Right lobe of liver (tissue), 6 donors: ENCODE data around the gene PODXL2. TPM values are rescaled to one million over a fixed set of nuclear protein-coding genes. Genes with fewer than 3 reads are reported as not detected.
A peak's percentile ranks its signal among the peaks of the same experiment; 100 is the strongest.

Experiments
- ATAC-seq, 4 donors: fragments of 200-7000 bp; cut with Tn5 transposase; one replicate each; pipeline ENCODE4 v1.9.1; 2020; ENCODE audit warnings: mild to moderate bottlenecking in 4 of 4, moderate library complexity in 4 of 4
- DNase-seq, 3 donors: peaks; one replicate each; pipeline ENCODE4 v3.0.0-alpha.2; 2020
- H3K27ac ChIP-seq, 3 donors: fragments of 200-600 bp; one replicate each; pipeline ENCODE4 v1.8.0; 2022
- H3K27me3 ChIP-seq, 2 donors: fragments of 200-600 bp; one replicate each; pipeline ENCODE4 v1.8.0; 2022
- H3K36me3 ChIP-seq, 4 donors: fragments of 200-600 bp; sonication (generic) in 1 of 4; one replicate each; pipeline versions ENCODE4 v1.5.1 to v1.8.0; 2017 to 2022; ENCODE audit warnings: control low read depth in 1 of 4
- H3K4me1 ChIP-seq, 4 donors: fragments of 200-600 bp; sonication (generic) in 1 of 4; one replicate each; pipeline versions ENCODE4 v1.5.1 to v1.8.0; 2017 to 2022; ENCODE audit warnings: control low read depth in 1 of 4
- H3K4me3 ChIP-seq, 3 donors: fragments of 200-600 bp; one replicate each; pipeline ENCODE4 v1.8.0; 2022
- H3K9me3 ChIP-seq, 4 donors: fragments of 200-600 bp; sonication (generic) in 1 of 4; one replicate each; pipeline versions ENCODE4 v1.5.1 to v1.8.0; 2017 to 2022; ENCODE audit warnings: control low read depth in 1 of 4
- CTCF ChIP-seq, 4 donors: fragments of 200-600 bp in 3 of 4; fragments of 450-650 bp in 1 of 4; IDR thresholded peaks; one replicate each; pipeline versions ENCODE4 v1.5.1 to v1.8.0; 2016 to 2022; ENCODE audit warnings: antibody characterized with exemption in 4 of 4, mild to moderate bottlenecking in 2 of 4
- POLR2A ChIP-seq: fragments of 450-650 bp; IDR thresholded peaks from one replicate; pipeline ENCODE4 v1.6.1; 2017; ENCODE audit warnings: antibody characterized with exemption, mild to moderate bottlenecking
- WGBS: methylation state at CpG from one replicate; pipeline ENCODE4 v1.1.6; 2018; ENCODE audit warnings: low coverage, low lambda C conversion rate; ENCODE audit not compliant: insufficient coverage; ENCODE audit errors: missing lambda C conversion rate; 5-methylcytosine and 5-hydroxymethylcytosine counted together
- intact Hi-C, 2 donors: fragments of 100-400 bp; cut with DNase I; formaldehyde crosslinking; loops; one replicate each; pipeline versions ENCODE4 v1.11.2 to v1.14.1; 2022
- total RNA-seq, 6 experiments: library from RNA; depleted of rRNA in 2 of 6; stranded (reverse); fragments of >200 nt in 2 of 6; fragmentation: NEBNext Ultra II Directional in 3 of 6; extraction: Animal tissue kit (Norgen Biotek cat#: 25700) in 3 of 6; gene quantifications; one replicate each; pipeline versions ENCODE4 v1.1.0 to v1.2.4, GENCODE V29; 2016 to 2023
- donor health status: DM: no; HTN: yes; CAD: no.
- donor health status: DM: no; HTN: no; CAD: no.
- donor health status: DM: no; HTN: no; CAD: no.
- donor health status: DM: no; HTN: yes; CAD: no.
- donor health status: DM: no; HTN: yes; CAD: no.

The PODXL2 gene
- total RNA-seq, 6 experiments from 2014 or later = 0.19 to 1.6 (median 0.63) TPM

GRCh38 chr3:127691974-127692373 is 63.0 kb downstream of the PODXL2 start:
- no peak overlapping the region for H3K27ac ChIP-seq
- H3K4me1 ChIP-seq = peaks cover 0 to 4% (median 2%) of the 10 kb centered on the region in 4 donors
- peaks cover 0 to 17% (median 8%) of the 10 kb centered on the region in 4 donors for H3K36me3 ChIP-seq
- no peaks in the 10 kb centered on the region for H3K9me3 ChIP-seq
- H3K27me3 ChIP-seq = no peaks in the 10 kb centered on the region
- intact Hi-C loops = loop anchor here in 1 of 2 donors (10.0 kb wide), 1 partner anchor 143 kb away; no protein-coding TSS in a partner anchor
- 90% methylated on average over 2 of the region's 6 CpGs for WGBS
- ATAC-seq = no peak
- H3K4me3 ChIP-seq = no peak overlapping the region
- TF ChIP-seq CTCF (IDR thresholded peaks at IDR 0.05) = no peak
- TF ChIP-seq POLR2A = no peak
- DNase-seq = peak in 1 of 3 donors; percentile 35

- intact Hi-C loops = loop anchor here in 1 of 2 donors (10.0 kb wide), 1 partner anchor 142 kb away; no protein-coding TSS in a partner anchor
- Histone ChIP-seq H3K4me3 (no peak overlapping the region), H3K27me3 (no peaks in the 10 kb centered on the region), H3K27ac (no peak overlapping the region), H3K4me1 (peaks cover 0 to 12% (median 7%) of the 10 kb centered on the region in 4 donors), H3K9me3 (no peaks in the 10 kb centered on the region), H3K36me3 (peaks cover 0 to 17% (median 8%) of the 10 kb centered on the region in 4 donors)
- DNase-seq (peak in 2 of 3 donors; percentile 6 to 49), ATAC-seq (no peak)
- TF ChIP-seq CTCF (IDR thresholded peaks at IDR 0.05) (no peak), POLR2A (no peak)
- 90% methylated on average over 15 of the region's 21 CpGs for WGBS
Observed at GRCh38 chr3:127692501-127693335, 63.7 kb downstream of the PODXL2 start.

GRCh38 chr3:127693336-127693843 is 64.4 kb downstream of the PODXL2 start:
- H3K27me3 ChIP-seq = no peaks in the 10 kb centered on the region
- no peak overlapping the region for H3K4me3 ChIP-seq
- peaks cover 0 to 18% (median 11%) of the 10 kb centered on the region in 4 donors for H3K4me1 ChIP-seq
- H3K27ac ChIP-seq = no peak overlapping the region
- 87% methylated on average over 6 of the region's 7 CpGs for WGBS
- ATAC-seq = no peak
- H3K9me3 ChIP-seq = no peaks in the 10 kb centered on the region
- no peak for TF ChIP-seq CTCF (IDR thresholded peaks at IDR 0.05)
- TF ChIP-seq POLR2A = no peak
- DNase-seq = peak in 1 of 3 donors; percentile 11
- intact Hi-C loops = loop anchor here in 1 of 2 donors (10.0 kb wide), 1 partner anchor 141 kb away; no protein-coding TSS in a partner anchor
- H3K36me3 ChIP-seq = peaks cover 0 to 17% (median 8%) of the 10 kb centered on the region in 4 donors

- 41% methylated on average over 6 of the region's 17 CpGs for WGBS
- intact Hi-C loops = loop anchor here in 1 of 2 donors (10.0 kb wide), 1 partner anchor 140 kb away; no protein-coding TSS in a partner anchor
- no peak overlapping the region for H3K27ac ChIP-seq
- TF ChIP-seq CTCF (IDR thresholded peaks at IDR 0.05) (peak; percentile 27 to 61 (median 46)), POLR2A (no peak)
- H3K9me3 ChIP-seq = no peaks in the 10 kb centered on the region
- peaks cover 0 to 30% (median 12%) of the 10 kb centered on the region in 4 donors for H3K4me1 ChIP-seq
- peaks cover 0 to 17% (median 8%) of the 10 kb centered on the region in 4 donors for H3K36me3 ChIP-seq
- DNase-seq (peak; percentile 76 to 89 (median 85)), ATAC-seq (peak; percentile 44 to 73 (median 71))
- no peak overlapping the region for H3K4me3 ChIP-seq
- H3K27me3 ChIP-seq = no peaks in the 10 kb centered on the region
Observed at GRCh38 chr3:127694467-127695215, 65.7 kb downstream of the PODXL2 start.
